HS-27A (cell line): ENCODE results near the gene NPAT.
"Not testable (repeated sequence)": the region's sequence is repeated elsewhere in the genome, so short reads cannot be mapped to it uniquely, and the experiment has no call there.

ENCODE experiments used
- DNase-seq: peaks from one replicate; pipeline ENCODE4 v3.0.0-alpha.2; 2012; ENCODE audit warnings: low read depth, missing footprints

NPAT gene

GRCh38 chr11:108218912-108219783, 3.3 kb downstream of the NPAT start:
- DNase-seq = no peak

DNA sequence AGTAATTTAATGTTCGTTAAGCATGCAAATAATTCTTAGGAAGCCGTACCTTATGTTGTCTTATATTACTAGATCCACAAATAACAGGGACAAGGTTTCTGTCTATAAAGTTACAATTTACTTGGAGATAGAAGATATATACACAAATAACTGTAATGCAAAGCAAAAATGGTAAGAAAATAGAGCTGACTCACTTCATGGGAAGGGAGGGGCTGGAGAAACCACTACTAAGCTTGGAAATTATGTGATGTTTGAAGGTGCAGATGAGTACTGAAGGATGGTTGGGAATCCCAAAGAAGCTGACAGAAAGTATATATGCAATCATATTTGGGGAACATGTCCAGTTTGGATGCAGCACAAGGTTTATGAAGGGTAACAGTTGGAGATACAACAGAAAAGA, 4.0 kb downstream of the NPAT start:
- no peak for DNase-seq

DNA sequence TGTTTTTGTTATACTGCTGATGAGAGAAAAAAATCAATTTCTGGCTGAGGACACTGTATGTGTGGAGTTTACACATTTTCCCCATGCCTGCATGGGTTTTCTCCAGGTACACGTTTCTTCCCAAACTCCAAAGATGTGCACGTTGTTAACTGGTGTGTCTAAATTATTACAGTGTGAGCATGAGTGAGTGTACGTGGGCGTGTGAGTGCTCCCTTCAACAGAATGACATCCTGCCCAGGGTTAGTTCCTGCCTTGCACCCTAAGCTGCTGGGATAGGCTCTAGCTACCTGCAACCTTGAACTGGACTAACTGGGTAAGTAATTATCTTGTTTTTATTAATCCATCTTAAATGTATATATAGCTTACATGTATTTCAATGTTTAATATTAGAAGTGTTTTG, 5.5 kb downstream of the NPAT start:
- no peak for DNase-seq

DNA sequence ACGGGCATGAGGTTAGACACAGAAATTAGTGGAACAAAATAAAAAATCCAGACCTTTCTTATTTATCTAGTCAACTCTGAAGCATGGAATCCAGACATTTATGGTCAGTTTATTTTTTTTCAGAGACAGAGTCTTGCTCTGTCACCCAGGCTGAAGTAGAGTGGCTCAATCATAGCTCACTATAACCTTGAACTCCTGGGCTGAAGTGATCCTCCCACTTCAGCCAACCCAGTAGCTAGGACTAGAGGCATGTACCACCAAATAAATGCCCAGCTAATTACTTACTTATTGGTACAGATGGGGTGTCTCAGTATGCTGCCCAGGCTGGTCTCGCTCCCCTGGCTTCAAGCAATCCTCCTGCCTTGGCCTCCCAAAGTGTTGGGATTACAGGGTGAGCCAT, 8.7 kb downstream of the NPAT start:
- DNase-seq = no peak

DNA sequence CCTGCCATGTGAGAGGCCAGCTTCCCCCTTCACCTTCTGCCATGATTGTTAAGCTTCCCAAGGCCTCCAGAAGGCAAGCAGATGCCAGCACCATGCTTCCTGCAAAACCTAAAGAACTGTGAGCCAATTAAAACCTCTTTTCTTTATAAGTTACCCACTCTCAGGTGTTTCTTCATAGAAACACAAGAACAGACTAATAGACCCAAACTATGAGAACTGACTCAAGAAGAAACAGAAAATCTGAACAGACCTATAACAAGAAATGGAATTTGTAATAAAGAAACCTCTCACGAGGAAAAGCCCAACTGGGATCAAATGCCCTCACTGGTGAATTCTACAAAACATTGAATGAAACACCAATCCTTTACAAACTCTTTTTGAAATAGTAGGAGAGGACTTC, 12.0 kb downstream of the NPAT start:
- DNase-seq = no peak

- no peak for DNase-seq
Observed at GRCh38 chr11:108207683-108208060, 14.8 kb downstream of the NPAT start.

DNA sequence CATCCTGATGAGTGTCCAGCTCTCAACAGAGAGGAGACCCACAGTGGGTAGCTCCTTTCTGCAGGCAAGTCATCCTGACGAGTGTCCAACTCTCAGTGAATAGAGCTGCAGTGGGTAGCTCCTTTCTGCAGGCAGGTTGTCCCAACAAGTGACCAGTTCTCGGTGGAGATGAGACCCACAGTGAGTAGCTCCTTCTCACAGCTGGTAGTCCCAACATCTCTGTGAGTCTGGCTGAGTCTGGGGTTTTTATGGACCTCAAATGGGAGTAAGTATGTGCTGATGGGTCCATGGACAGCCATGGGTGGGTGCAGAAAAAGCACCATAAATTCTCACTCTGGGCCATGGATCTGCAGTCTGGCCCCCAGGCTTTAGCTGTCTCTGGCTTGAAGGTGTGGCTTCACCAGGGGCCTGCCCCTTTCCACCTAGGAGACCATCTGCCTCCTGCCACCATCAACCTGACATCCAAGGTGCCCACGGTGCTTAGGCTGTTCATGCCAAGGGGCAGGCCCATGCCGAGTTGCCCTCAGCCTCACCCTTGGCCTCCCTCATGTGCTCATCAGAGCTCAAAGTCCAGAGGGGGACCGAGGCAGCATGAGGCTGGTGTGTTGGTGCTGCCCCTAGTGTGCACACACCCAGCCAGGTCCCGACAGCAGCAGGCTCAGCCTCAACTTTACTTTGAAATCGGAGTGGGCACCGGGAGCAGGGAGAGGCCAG, 15.3 kb downstream of the NPAT start:
- DNase-seq = no peak

- DNase-seq = no peak
Observed at GRCh38 chr11:108206171-108206570, 16.3 kb downstream of the NPAT start.

DNA sequence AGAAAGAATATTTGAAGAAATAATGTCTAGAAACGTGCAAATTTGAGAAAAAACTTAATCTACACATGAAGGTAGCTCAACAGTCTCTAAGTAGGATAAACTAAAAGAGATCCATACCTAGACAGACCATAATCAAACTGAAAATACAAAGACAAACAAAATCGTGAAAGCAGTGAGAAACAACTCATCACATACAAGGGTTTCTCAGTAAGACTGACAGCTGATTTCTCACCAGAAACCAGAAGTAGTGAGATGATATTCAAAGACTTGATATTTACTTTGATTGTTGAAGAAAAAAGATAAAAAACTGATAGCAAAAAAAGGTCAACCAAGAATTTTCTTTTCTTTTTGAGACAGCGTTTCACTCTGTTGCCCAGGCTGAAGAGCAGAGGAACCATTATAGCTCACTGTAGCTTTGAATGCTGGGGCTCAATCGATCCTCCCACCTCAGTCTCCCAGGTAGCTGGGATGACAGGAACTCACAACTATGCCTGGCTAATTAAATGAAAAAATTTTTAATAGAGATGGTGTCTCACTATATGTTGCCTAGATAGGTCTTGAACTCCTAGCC, 17.4 kb downstream of the NPAT start:
- DNase-seq = no peak

GRCh38 chr11:108204376-108204775, 18.1 kb downstream of the NPAT start:
- no peak for DNase-seq

DNA sequence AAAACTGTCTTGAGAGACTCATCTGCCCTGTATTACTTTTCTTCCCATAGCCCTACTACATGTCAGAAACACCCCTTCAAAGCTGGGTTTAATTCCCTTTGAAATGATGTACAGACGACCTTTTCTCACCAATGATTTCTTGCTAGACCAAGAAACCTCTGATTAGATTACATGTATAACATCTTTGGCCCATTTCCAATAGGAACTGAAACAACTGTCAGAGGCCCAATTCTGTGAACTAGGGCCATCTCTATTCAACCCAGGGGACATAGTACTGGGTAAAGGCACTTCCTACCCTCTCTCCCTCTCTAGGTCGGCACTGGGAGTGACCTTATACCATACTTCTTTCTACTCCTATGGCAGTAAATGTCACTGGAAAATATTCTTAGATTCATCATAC, 19.4 kb downstream of the NPAT start:
- no peak for DNase-seq

DNA sequence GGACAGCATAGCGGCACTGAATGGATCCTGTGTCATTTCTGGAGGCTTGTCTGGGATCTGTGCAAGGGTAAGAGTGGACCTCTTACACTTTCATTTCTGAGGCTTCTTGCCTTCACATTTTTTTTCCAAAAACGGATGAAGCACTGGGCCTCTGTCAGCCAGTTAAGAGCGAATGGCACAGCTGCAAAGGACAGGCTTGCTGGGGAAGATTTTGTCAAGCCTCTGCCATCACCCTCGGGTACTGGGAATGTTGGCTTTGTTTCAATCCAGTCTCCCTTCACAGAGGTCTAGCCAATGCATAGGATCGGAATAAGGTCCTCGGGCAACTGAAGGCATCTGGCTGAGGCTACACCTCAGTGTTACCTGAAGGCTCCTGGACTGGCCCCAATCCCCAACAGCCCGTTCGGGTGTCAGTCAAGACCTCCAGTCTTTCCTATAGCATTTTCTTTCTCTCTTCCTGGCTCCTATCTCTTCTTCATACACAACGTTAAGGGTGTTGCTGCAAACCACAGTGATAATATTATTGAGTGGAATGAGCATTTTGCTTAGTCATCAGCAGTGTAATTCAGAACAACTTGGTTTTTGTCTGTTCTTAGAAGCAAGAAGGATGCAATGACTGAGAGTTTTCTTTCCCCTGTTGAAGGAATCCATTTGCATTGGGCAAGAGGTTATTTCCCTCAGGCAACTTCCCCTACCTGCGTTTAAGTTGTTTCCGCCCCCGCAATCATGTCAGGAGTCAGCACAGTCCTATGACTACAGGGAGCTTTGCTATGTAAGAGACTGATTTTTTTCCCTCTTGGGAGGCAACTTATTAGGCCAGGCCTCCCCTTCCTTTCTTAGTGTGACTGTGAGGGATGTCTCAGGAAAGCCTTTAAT, 22.8 kb downstream of the NPAT start:
- DNase-seq = no peak

GRCh38 chr11:108198833-108199232, 23.6 kb downstream of the NPAT start:
- DNase-seq = no peak

DNA sequence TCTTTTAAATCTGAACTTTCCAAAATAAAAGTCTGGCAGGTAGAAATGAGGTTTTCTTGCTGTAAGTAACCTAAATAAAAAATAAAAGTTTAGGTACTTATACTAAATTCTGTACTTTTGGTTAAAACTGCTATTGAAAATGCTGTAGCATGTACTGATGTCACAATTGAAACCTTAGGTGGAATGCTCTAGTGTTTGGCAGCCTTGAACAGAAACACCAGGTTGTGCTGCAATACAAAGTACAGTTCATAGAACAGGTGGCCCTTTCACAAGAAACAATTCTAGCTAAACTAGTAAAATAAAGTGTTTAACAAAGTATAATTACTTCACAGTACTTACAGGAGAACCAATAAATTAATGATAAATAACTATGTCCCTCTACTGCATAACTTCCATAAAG, 25.1 kb downstream of the NPAT start:
- DNase-seq = no peak

GRCh38 chr11:108196901-108197300, 25.5 kb downstream of the NPAT start:
- DNase-seq = no peak

DNA sequence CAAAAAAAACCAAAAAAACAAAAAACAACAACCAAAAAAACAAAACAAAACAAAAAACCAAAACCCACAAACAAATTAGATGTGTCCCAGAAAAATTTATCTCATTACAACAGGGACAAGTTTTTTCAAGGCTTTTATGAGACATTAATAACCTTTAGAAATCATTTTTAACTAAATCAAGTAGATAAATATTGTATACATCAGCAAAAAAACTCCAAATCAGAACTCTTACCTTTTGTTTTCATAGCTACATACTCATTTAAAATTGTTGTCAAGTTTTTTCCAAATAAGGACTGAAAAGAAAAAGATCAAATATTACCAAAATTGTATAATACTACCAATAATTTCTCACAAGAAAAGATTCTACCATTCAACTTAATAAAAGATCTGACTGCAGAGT, 28.7 kb downstream of the NPAT start:
- DNase-seq = no peak

GRCh38 chr11:108177570-108177969, 44.9 kb downstream of the NPAT start:
- DNase-seq = no peak

DNA sequence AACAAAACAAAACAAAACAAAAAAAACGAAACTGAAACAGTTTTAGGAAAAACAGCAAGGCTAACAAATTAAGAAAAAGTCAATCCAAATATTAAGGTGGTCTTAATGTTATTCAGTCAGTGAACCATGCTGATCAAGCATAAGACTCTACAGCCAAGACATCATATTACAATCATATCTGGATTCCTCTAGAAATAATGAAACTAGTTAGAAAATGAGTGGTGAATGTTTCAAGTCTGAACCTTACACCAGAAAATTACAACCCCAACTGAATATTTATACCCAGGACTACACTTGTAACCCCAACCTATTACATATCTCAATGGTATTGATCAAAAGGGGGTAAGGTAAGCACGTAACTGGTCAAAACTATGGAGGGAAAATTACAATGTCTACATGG, 52.3 kb downstream of the NPAT start:
- no peak for DNase-seq

- no peak for DNase-seq
Observed at GRCh38 chr11:108167624-108168023, 54.8 kb downstream of the NPAT start.

DNA sequence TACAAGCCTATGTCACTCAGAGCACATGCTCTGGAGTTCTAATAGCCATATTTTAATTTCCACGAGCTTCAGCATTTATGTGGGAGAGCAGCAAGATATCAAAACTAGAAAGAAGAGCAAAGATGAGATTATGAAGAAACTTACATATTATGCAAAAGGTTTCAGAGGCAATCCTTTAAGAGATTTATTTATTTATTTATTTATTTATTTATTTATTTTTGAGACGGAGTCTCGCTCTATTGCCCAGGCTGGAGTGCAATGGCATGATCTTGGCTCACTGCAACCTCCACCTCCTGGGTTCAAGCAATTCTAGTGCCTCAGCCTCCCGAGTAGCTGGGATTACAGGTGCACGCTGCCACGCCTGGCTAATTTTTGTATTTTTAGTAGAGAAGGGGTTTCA, 59.6 kb downstream of the NPAT start:
- DNase-seq = not testable (repeated sequence)

DNA sequence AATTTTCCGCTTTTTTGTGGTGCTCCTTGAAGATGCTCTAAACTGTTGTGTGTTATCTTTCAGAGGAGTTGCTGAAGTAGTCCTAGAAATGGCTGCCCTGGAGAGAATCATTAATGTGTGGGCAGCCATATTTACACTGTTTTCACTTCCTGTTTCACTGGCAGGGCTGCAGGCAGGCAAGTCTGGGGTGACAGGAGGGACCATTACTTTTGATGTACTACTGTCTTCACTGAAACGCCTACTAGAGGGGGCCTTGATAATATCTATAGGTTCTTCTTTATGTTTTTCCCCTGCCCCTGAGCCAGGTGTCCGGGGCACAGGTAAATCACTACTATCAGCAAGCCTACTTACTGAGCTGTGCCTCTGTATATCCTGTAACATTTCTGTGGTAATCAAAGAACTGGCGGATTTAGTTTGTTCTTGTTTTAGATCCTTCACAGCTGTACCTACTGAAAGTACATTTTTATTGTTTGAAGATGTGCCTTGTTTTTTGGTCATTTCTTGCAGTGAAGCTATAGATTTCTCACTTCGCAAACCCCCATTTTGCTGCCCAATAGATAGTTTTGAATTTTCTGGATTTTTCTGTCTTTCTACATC, 61.4 kb downstream of the NPAT start:
- DNase-seq = no peak

- no peak for DNase-seq
Observed at GRCh38 chr11:108154591-108154990, 67.8 kb downstream of the NPAT start.
